Kidney epithelial cell (primary cell): ENCODE measurements around the gene CPA1. TPM values are rescaled to one million over a fixed set of nuclear protein-coding genes. Genes with fewer than 3 reads are reported as not detected.

Source experiments
- DNase-seq: peaks from one replicate; pipeline ENCODE4 v3.0.0-alpha.2; 2010; ENCODE audit warnings: low read depth
- H3K27me3 ChIP-seq: 2 replicates; pipeline ENCODE4 v1.6.0; 2011; ENCODE audit warnings: low read length; ENCODE audit not compliant: control insufficient read depth, insufficient read depth
- H3K36me3 ChIP-seq: 2 replicates; pipeline ENCODE4 v1.5.1; 2011; ENCODE audit warnings: low read length; ENCODE audit not compliant: control insufficient read depth, insufficient read depth
- H3K4me3 ChIP-seq: 2 replicates; pipeline ENCODE4 v1.5.1; 2011; ENCODE audit warnings: low read depth, mild to moderate bottlenecking, control low read depth, low read length
- CTCF ChIP-seq: IDR thresholded peaks from 2 replicates; pipeline ENCODE4 v1.5.1; 2011; ENCODE audit warnings: mild to moderate bottlenecking, moderate library complexity, low read length, control low read depth, inconsistent platforms; ENCODE audit not compliant: insufficient read depth, poor library complexity, severe bottlenecking
- total RNA-seq: library from RNA; depleted of rRNA; stranded (reverse); fragments of >200 nt; gene quantifications from 2 replicates; pipeline ENCODE4 v1.2.3, GENCODE V29; 2015

The CPA1 gene
- total RNA-seq, 1 donor from 2014 or later, result not detected

GRCh38 chr7:130352194-130353074 is 27.9 kb upstream of the CPA1 start:
- Histone ChIP-seq H3K27me3 (no peaks in the 10 kb centered on the region), H3K4me3 (no peak overlapping the region)
- no peak for DNase-seq

GRCh38 chr7:130353196-130353595 is 27.1 kb upstream of the CPA1 start:
- DNase-seq, result no peak
- TF ChIP-seq CTCF, result no peak
- H3K36me3 ChIP-seq, result no peaks in the 10 kb centered on the region
- H3K4me3 ChIP-seq, result no peak overlapping the region
- no peaks in the 10 kb centered on the region for H3K27me3 ChIP-seq

More at GRCh38 chr7:130352194-130353074, 27.9 kb upstream of the CPA1 start:
- TF ChIP-seq CTCF, result no peak
- H3K36me3 ChIP-seq, result no peaks in the 10 kb centered on the region

GRCh38 chr7:130356121-130356875 is 24.0 kb upstream of the CPA1 start:
- peak; percentile 97 for DNase-seq
- Histone ChIP-seq H3K27me3 (no peaks in the 10 kb centered on the region), H3K36me3 (no peaks in the 10 kb centered on the region), H3K4me3 (no peak overlapping the region)
- no peak for TF ChIP-seq CTCF

GRCh38 chr7:130356876-130357611 is 23.2 kb upstream of the CPA1 start:
- Histone ChIP-seq H3K4me3 (no peak overlapping the region), H3K27me3 (no peaks in the 10 kb centered on the region), H3K36me3 (no peaks in the 10 kb centered on the region)
- peak; percentile 76 for DNase-seq
- no peak for TF ChIP-seq CTCF

GRCh38 chr7:130358471-130358870 is 21.8 kb upstream of the CPA1 start:
- Histone ChIP-seq H3K27me3 (no peaks in the 10 kb centered on the region), H3K4me3 (no peak overlapping the region), H3K36me3 (no peaks in the 10 kb centered on the region)
- DNase-seq, result no peak
- no peak for TF ChIP-seq CTCF
